OCI-LY1 (cell line): ENCODE measurements around the gene ACBD3.

Source experiments
- CTCF ChIP-seq: fragments of 200-600 bp; sonication (generic), shearing (Covaris generic); IDR thresholded peaks from 2 replicates; pipeline ENCODE4 v1.5.1; 2017; ENCODE audit warnings: mild to moderate bottlenecking, antibody characterized with exemption, low read length, moderate library complexity, mixed read lengths
- EZH2 ChIP-seq: fragments of 200-600 bp; sonication (generic), shearing (Covaris generic); IDR thresholded peaks from 2 replicates; pipeline ENCODE4 v1.8.0; 2017; ENCODE audit warnings: borderline replicate concordance, mixed run types, mild to moderate bottlenecking, antibody characterized with exemption, low read length, moderate library complexity, mixed read lengths

- TF ChIP-seq CTCF (no peak), EZH2 (no peak)
Observed at GRCh38 chr1:226095286-226095685, 91.3 kb downstream of the ACBD3 start.
